GM18909 (cell line): Measurements from ENCODE around the gene SYT12.
"Not testable (repeated sequence)": the region's sequence is repeated elsewhere in the genome, so short reads cannot be mapped to it uniquely, and the experiment has no call there.

ENCODE experiments used
- ATAC-seq: cut with Tn5 transposase; IDR thresholded peaks from one replicate; pipeline ENCODE4 v1.9.1; 2021; ENCODE audit warnings: mild to moderate bottlenecking; ENCODE audit not compliant: unreplicated experiment, poor library complexity

Gene SYT12

DNA sequence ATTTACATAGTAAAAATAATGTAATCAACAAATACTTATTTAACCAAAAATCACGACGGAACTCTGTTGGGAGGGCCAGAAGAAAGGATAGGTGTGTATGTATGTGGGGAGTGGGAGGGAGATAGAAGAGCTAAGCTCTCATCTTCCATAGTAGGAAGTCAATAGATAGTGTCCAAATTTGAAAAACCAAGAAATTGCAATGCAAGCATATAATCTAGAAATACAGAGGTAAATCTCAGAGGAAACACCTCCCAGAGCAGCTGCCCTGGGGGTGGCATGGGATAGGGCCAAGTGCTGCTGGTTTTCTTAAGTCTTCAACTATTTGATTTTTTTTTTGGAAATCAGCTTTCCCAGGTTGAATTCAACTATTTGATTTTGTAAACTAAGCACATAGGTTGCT is 30.9 kb upstream of the SYT12 start:
- no peak for ATAC-seq

DNA sequence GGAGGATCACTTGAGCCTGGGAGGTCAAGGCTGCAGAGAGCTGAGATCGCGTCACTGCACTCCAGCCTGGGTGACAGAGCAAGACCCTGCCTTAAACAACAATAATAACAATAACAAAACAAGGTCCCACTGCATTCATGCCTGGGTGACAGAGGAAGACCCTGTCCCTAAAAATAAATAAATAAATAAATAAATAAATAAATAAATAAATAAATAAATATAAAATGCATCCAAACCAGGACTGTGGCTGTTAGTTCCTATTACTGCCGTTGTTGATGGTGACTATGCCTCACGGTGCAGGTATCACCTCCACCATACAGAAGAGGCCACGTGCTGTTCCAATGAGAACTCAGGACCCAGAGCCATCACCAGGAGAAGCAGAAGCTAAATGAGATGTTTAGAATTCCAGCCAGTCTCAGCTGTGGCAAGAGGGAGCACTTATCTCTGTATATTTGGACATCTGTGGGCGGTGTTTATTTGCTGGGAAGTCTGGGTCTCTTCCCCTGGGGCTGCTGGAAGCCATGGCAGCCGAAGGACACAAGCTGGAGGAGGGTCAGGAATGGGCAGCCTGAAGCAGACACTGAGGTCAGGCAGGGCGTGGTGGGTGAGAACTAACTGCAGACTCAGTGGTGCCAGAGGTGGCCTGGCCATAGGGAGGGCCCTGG is 26.2 kb upstream of the SYT12 start:
- no peak for ATAC-seq

DNA sequence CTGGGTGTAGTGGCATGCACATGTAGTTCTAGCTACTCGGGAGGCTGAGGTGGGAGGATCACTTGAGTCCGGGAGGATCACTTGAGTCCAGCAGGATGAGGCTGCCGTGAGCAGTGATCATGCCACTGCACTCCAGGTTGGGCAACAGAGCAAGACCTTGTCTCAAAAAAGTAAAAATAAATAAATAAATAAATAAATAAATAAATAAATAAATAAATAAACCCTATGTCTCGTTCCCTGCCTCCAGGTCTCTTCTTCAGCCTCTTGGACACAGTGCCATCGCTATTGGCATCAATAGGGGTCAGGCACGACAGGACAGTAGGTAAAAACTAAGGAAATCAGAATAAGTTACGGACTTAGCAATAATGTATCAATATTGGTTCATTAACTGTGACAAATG is 23.4 kb upstream of the SYT12 start:
- ATAC-seq, result no peak

DNA sequence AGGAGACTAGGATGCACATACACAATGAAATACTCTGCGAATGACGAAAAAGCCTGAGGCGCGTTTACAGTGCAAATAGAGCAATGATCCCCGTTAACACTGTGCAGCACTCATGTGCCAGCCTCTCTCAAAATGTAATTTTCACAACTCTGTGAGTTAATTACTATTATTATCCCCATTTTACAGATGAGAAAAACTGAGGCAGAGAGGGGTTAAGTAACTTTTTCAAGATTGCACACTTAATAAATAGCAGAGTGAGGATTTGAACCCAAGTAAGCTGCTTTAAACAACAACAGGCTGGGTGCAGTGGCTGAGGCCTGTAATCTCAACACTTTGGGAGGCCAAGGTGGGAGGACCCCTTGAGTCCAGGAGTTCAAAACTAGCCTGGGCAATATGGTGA is 21.6 kb upstream of the SYT12 start:
- ATAC-seq, result no peak

DNA sequence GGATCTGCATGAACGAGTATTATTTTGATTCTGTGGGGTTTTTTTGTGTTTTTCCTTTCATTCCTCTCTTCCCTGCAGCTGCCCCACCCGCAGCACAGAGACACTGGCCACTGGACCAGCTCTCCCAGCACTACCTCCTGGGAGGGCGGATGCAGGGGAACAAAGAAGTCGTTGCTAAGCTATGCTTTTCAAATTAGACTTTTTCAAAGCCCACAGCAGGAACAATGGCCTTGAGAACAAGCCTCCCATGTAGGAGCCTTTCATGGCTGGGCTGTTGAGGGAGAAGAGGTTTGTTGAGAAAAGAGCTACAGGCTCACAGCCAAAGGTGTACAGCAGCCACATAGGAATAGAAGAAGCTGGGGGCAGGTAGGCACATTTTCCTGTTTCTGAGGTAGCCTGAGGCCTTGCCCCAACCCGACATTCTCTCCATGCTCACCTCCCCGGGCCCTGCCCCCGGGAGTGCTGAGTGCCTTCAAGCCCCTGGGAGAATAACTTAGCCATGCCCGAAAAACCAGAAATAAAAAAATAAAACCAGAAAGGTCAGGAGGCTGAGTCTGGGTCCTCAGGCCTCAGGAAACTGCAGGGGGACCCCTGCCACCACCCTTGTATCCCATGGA is 20.5 kb upstream of the SYT12 start:
- ATAC-seq, result no peak

DNA sequence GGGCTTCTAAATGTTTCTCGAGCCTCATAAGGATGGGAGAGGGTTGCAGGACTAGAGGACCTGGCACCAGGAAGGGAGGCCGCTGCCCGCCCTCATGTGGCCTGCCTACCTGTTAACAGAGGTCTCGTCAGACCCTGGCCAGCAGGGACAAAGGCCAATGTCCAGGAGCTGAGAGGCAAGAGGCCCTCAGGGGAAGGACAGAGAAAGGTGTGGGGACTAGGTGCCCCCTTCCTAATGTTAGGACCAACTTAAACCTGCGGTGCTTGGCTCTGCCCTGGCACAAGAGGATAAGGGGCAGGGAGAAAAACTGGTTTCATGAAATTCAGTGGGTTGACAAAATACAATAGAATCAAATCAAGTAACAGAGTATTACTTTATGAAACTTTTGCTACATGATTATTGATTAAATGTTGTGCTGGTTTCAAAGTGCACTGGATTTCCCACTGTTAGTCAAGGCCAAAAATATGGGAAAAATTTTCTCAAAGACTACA is 20.0 kb upstream of the SYT12 start:
- no peak for ATAC-seq

DNA sequence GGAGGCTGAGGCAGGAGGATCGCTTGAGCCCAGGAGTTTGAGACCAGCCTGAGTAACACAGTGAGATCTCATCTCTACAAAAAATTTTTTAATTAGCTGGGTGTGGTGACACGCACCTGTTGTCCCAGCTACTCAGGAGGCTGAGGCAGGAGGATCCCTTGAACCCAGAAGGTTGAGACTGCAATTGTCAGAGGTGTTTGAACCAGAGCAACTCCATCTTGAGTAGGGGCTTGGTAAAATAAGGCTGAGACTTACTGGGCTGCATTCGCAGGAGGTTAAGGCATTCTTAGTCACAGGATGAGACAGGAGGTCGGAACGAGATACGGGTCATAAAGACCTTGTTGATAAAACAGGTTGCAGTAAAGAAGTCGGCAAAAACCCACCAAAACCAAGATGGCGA is 17.7 kb upstream of the SYT12 start:
- not testable (repeated sequence) for ATAC-seq

DNA sequence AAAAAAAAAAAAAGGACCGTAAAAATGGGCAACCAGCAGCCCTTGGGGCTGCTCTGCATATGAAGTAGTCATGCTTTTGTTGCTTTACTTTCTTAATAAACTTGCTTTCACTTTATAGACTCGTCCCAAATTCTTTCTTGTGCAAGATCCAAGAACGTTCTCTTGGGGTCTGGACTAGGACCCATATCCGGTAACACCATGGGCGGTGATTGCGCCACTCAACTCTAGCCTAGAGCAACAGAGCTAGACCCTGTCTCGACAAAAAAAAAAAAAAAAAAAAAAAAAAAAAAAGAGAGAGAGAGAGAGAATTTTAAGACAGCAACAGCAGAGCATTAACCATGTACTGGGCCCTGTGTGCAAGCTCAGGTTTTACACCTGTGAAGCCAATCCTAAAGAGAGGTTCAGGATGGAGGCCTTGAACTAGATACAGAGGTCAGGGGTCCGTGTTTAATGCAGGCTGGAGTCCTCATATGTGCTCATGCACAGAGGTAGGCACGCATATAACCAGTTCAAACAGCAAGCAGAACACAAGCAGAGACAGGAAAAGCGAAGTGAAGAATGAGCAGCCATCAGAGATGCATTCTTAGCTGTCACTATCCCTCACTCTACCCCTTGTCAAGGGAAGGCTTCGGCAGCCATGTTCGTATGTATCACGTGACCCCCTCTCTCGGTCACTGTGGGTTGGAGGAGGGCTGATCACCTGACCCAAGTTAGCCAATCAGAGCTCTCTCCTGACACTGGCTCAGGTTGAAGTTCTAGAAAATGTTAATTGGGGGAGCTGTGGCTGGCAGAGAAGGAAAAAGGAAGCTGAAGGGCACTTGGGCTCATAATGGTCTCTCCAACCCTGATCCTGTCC is 16.7 kb upstream of the SYT12 start:
- ATAC-seq, result no peak

DNA sequence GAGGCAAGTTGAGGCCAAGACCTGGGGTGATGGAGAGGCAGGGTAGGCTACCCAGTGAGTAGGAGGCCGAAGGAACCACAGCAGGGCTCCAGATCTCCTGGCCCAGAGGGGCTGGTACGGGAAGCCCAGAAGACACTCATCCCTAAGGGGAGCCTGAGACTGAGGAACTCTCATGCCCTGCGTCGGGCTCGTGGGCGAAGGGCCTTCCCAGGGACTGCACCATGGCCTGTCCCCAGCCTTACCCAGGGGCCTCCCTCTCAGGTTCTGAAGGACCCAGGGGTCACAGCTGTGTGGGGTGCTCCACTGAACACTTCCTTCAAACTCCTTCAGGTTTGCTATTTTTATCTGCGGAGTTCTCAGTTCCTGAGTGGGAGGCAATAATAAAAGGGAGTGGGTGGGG is 15.8 kb upstream of the SYT12 start:
- no peak for ATAC-seq

DNA sequence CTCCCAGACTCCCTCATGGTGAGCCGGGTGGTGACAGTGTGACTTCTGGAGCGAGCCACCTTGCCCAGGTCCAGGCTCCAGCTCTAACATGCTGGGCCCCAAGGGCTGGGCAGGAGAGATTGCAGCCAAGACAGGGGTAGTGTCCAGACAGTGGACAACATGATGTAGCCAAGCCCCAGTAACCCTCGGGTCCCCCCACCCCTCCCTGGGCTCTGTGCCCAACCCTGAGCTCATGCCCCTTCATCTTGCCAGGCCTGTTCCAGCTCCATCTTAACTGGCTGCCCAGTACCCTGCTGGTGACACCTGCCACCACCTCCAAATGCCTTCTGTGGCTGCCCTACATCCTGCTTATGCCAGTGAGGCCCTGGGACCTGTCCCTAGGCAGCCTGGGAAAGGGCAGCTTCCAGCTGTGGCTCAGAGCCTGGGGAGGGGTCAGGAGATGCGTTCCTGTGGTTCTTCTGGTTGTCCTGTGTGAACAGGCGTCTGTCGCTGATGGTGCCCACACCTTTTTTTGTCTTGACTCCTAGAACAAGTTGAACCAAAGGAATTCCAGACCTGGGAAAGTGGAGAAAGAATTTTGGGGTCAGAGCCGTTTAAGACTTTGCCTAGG is 12.5 kb upstream of the SYT12 start:
- no peak for ATAC-seq

DNA sequence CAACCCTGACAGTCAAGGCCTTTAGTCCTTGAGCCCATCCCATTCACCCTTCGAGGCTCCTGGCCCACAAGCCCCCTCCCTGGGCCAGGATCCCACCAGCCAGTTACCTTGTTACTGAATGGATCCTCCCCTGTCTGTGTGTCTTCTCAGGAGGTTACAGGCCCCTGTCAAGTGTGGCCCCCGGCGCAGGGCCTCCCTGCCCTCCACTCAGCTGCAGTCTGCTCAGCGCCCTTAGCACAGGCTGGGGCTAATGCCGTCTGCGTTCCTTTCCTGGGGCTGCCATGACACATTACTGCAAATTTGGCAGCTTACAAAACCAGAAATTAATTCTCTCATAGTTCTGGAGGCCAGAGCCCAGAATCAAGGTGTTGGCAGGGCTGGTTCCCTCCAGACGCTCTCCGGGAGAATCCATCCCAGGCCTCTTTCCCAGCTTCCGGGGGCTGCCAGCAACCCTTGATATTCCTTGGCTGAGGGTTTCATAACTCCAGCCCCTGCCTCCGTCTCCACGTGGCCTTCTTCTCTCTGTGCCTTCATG is 9.4 kb upstream of the SYT12 start:
- ATAC-seq, result no peak

DNA sequence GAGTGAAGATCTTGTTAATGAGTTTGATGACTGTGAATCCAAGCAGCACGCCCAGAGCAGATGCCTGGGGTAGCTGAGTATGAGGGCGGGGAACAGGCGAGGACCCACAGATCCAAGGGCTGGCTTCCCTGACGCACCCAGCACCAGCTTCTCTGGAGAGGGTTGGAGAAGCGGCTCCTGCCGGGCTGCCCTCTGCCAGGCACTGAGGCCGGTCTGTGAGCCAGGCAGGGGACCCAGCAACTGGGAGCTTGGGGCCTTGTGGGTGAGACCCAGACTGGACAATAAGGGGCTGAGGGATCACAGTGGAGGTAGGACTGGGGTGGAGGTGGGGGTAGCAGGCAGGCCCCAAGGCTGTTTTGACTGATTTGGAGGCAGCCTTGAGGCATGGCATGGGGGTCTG is 8.6 kb upstream of the SYT12 start:
- no peak for ATAC-seq

DNA sequence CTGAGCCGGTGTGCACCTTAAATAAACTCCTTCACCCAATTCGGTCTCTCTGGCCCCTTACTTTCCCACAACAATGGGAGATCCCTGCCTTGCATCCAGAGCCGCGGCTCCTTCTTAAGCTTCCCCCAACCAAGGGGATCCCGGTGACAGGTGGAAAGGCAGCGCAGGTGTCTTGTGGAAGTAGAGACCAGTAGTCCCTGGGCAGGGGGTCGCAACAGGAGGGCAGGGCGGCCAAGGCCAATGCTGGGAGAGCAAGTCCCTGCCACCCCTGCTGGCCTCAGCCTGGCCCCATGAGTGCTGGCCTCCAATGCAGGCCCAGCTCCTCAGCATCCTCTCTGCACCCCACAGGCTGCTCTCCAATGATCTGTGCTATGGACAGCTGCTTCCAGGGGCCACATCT is 7.9 kb upstream of the SYT12 start:
- ATAC-seq, result no peak

DNA sequence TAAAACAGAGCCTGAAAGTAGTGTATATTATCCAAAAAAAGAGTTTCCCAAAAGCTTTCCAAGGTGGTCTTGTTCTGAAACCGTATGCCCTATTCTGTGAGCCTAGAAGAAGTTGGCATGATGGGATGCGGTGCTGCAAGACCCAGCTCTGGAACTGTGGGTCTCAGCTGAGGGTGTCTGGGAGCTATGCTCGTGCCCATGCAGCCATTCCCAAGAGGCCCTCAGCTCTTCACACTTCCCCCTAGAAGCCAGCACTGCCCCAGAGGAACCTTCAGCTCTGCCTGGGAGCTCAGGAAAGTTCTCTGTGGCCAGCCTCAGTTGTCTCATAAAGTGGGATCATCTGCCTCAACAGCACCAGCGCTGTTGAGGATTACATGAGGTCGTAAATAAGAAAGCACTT is 6.4 kb upstream of the SYT12 start:
- ATAC-seq, result no peak

DNA sequence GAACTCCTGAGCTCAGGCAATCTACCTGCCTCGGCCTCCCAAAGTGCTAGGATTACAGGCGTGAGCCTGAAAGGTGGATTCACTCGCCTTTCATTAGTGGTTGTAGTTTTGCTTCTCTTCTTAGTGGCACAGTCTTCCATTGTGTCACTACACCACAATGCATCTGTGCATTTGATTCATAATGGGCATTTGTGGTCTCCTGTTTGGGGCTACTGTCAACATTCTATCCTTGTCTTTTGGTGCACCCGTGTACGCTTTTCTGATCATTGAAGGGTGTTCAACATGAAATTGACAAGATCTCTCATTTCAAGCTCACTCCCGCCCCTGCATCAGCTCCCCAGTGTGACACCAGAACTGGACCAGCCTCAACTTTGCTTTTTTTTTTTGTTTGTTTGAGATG is 2.0 kb upstream of the SYT12 start:
- ATAC-seq, result no peak

DNA sequence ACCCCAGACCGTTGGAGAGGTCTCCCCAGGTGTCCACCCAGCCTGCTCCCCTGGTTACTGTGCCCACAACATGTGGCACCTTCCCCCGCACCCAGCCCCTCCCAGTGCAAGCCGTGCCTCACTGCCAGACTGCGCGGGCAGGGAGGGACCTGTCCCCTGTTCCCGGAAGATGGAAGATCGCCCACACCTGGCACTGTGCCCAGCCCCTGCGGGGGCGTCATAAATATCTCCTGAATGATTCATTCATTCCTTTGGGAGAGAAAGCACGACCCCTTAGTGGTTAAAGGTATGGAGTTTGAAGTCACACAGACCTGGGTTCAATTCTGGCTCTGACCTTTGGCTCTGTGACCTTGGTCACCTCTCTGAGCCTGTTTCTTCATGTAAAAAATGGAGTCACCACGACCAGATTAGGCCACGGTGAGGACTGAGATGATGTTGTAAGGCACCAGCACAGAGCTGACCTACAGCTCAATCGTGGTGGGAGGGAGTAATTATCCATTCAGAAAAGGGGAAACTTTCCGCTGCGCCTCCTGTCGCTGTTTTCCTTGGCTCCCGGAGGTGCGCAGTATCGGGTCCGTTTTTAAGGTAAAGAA is 497 bp upstream of the SYT12 start:
- ATAC-seq, result no peak

DNA sequence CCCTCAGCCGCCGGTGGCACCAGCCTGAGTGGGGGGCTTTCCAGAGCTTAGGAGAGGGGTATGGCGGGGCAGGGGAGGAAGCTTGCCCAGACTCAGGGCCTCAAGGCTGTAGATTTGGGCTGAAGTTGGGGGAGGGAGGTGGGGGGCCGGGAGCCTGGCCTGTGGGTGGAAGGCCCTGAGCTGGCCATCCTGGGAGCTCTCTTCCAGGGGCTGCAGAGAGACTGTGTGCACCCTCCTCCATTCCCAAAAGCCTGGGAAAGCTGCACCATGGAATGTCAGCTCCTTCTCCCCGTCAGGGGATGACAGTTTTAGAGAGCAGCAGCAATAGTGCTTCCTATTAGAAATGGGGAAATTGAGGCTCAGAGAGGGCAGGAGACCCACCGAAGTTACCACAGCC is 1.0 kb downstream of the SYT12 start:
- ATAC-seq, result no peak

DNA sequence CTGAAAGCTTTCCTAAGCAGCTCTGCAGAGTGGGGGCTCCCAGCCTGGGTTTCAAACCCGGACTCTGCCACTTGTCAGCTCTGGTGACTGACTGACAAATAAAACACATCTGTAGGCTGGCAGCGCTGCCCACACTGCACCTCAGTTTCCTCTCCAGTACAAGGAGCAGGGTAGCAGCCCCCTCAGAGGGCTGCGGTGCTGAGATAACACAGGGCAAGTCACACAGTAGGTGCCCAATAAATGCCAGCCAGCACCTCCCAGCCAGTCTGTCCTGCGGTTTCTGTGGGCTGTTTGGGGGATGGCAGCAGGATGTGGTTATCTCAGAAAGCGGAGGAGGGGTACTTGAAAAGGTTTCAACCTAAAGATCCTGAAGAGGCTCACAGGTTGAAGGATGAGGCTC is 1.5 kb downstream of the SYT12 start:
- ATAC-seq, result no peak

DNA sequence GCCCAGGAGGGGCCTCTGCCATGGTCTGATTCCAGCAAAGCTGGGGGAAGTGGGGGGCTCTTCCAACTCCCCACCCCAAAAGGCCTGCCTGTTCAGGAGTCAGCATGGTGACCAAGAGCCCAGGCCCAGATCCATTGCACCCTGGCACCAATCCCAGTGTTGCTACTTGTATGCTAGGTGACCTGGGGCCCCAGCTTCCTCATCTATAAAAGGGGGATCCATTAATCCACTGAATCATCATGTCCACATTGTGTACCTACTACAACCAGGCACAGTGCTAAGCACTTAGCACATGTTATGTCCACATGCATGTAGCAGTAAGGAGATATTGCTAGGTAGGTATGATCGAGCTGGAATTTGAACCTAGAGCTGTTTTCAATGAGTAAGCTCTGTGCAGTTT is 2.0 kb downstream of the SYT12 start:
- ATAC-seq, result no peak

DNA sequence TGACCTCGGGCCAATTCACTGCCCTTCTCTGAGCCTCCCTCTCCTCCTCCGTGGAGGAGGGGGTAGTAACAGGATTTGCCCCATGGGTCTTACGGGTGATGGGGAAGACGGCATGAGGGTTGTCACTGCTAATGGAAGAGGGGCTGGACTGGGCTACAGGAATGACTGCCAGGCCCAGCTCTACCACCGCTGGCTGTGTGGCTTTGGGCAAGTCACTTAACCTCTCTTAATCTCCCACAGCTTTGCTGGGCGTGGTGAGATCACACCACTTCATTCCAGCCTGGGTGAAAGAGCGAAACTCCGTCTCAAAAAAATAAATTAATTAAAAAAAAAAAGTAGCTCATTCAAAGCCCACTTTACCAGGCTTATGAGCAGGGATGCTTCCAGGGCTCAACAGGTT is 2.8 kb downstream of the SYT12 start:
- no peak for ATAC-seq
